Activated T-cell treated with anti-CD3 and anti-CD28 coated beads for 4 hours (primary cell): ENCODE data around the gene GRK3.
"Not testable (repeated sequence)": the region's sequence is repeated elsewhere in the genome, so short reads cannot be mapped to it uniquely, and the experiment has no call there.

ENCODE experiments used
- DNase-seq: peaks from one replicate; pipeline ENCODE4 v3.0.0-alpha.2; 2020

The GRK3 gene

DNA sequence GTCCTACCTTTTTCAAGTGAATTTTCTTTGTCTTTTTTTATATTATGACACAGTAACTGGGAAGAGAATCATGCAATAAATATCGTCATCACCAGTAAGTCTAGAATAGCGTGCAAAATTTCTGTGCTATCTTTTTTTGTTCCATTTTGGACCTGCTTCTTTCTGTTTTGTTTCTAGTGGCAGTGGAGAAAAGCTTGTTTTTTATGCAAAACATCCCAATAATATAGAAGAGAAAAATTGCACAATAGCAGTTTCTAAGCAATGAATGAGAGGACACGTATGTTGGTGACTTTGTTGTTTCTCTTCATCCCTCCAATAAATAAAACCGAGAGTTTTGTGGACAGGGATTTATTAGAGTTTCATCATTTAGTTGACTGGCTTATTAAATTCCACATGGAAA lies 10.3 kb downstream of the GRK3 start:
- no peak for DNase-seq

DNA sequence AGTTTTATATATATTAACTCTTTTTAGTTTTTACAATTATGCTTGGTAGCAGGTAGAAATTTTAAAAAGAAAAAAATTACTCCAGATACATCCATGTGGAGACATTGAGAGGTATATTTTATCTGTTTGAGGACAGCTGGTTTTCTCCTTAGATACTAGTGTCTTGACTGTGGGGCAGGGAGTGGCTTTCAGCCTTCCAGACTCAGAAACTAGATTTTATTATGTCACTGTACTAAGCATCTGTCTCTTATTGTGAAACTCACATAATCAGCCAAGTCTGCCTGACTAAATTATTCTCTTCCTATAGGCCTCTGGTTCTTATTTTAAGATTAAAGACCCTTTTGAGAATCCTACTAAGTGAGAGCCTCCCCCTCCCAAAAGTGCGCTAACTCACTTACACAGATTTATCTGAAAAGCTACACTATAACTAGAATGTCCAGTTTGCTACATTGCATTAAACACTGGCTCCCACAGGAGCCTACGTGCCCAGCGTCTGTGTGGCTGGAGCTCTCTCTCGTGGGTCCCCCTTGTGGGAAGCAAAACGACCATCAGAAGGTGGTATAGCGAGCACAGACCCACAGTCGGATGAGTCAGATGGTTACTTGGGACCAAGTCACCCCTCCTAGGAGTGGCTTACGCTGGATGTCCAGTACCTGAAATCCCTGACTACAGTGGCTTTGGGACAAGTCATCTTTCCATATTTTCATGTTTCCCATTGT lies 11.4 kb downstream of the GRK3 start:
- DNase-seq = not testable (repeated sequence)

DNA sequence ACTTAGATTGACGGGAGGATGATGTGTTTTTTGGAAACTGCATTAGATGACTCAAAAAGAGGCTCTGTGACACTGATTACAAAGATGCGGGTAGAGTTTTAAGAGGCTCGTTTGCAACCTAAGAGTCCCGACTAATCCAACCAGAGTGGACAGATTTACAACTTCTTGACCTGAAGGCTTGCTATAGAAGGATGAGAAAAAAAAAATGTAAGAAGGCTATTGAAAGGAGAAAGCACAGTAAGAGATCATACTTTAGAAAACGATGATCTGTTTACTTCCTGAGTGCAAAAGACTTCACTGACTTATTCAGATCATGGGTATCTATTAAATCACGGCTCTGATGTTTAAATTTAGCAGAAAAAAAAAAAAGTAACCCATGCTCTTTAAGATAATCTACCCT lies 17.0 kb downstream of the GRK3 start:
- DNase-seq = not testable (repeated sequence)

DNA sequence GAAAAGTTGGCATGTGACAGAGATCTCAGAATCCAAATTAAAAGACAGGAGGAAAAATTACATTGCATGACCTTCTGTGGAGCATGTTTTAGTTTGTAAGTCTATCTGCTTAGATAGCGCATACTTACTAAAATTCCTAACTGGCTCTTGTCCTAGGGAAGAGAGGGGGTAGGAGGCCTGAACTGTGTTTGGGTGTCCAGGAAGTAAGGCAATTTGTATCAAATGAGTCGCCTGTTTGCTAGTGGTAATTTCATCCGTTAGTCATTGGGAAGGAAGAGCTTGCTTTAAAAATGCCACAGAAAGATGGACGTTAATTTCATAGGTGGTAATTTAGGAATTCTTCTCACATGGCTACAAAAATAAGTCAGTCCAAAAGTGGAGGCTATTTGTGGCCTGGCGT lies 18.5 kb downstream of the GRK3 start:
- DNase-seq = no peak

DNA sequence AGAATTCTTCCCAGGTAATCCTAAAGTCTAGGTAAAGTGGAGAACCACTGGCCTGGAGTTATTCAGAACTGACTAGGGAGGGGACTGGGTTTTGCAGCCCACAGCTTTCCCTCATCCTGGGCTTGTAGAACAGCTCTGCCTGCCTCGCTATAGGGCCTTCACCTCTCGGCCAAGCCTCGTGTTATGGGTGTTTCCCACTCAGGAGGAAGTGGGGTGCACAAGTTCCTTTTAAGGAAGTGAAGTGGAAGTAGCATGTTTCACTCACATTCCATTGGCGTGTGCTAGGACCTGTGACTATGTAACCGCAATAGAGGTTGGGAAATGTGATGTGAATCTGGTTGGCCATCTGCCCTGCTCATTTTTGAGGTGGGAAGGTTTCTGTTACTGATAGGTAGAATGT lies 20.5 kb downstream of the GRK3 start:
- DNase-seq = not testable (repeated sequence)

DNA sequence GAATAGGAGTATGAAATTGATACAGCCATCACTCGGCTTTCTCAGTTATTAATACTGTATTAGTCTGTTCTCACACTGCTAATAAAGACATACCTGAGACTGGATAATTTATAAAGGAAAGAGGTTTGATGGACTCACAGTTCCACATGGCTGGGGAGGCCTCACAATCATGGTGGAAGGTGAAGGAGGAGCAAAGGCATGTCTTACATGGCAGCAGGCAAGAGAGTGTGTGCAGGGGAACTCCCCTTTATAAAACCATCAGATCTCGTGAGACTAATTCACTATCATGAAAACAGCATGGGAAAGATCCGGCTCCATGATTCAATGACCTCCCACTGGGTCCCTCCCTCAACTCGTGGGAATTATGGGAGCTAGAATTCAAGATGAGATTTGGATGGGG lies 25.2 kb downstream of the GRK3 start:
- DNase-seq = not testable (repeated sequence)

DNA sequence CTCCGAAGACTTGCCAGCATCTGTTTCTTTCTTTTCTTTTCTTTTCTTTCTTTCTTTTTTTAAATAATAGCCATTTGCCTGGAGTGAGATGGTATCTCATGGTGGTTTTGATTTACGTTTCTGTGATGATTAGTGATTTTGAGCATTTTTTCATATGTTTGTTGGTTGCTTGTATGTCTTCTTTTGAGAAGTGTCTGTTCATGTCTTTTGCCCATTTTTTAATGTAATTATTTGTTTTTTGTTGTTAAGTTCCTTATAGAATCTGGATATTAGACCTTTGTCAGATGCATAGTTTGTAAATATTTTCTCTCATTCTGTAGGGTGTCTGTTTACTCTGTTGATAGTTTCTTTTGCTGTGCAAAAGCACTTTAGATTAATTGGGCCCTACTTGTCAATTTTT lies 28.8 kb downstream of the GRK3 start:
- not testable (repeated sequence) for DNase-seq

DNA sequence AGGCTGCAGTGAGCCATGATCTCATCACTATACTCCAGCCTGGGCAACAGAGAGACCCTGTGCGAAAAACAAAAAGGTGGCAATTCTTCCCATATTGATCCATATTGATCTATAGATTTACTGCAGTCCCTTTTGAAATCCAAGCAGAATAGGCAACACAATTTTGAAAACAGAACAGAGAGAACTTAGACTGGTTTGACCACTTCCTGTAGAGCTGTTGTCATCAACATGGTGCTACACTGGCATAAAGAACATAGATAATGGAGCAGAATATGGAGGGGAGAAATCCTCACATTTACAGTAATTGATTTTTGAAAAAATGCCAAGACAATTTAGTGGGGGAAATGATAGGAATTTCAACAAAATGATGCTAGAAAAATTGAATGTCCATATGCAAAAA lies 34.1 kb downstream of the GRK3 start:
- no peak for DNase-seq

DNA sequence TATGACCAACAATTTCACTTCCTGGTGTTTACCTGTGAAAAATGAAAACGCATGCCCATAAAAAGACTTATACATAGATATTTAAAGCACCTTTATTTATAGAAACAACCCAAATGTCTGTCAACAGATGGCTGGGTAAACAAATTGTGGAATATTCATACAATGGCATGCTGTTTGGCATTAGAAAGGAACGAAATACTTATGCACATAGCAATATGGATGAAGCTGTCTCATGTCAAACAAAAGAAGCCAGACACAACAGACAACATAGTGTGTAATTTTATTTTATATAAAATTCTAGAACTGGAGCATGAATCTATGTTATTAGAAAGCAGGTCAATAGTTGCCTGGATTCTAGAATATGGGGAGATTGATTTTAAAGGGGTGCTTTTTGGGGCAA lies 38.0 kb downstream of the GRK3 start:
- no peak for DNase-seq

DNA sequence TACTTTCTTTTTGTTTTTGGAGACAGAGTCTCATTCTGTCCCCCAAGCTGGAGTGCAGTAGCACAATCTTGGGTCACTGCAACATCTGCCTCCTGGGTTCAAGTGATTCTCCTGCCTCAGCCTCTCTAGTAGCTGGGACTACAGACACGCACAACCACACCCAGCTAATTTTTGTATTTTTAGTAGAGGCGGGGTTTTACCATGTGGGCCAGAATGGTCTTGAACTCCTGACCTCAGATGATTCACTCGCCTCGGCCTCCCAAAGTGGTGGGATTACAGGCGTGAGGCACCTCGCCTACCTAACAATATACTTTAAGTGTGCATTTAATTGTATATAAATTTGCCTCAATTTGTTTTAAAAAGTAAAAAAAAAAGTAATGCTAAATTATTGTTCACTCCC lies 38.4 kb downstream of the GRK3 start:
- DNase-seq = no peak

DNA sequence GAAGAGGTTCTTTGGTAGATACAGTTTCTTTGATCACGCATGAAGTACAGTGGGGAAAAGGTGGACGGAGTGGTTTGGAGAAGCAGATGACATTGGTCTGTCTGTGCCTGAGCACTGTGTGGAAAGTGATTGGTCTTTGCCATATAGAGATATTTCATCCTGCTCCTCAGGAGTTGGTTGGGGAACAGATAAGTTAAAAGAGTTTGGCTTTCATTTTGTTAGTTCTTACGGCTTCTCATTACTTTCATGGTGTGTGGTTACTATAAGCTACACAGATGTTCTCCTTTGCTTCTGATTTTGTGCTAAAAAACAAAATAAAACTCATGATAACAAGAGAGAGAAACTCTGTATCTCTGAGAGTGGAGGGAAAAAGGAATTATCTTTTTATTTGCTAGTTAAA lies 40.7 kb downstream of the GRK3 start:
- DNase-seq = not testable (repeated sequence)

DNA sequence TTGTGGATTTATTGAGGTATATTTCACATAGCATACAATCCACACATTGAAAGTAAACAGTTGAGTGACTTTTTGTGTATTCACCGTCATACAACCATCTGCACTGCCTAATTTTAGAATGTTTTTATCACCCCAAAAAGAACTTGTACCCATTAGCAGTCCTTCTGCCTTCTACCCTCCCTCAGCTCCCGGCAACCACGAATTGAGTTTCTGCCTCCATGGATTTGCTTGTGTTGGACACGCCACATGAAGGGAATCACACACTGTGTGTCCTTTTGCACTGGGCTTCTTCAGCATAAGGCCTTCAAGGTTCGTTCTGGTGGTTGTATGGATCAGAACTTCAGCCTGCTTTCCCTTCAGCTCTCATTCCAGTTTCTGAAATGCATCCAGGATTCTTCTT lies 41.1 kb downstream of the GRK3 start:
- not testable (repeated sequence) for DNase-seq

DNA sequence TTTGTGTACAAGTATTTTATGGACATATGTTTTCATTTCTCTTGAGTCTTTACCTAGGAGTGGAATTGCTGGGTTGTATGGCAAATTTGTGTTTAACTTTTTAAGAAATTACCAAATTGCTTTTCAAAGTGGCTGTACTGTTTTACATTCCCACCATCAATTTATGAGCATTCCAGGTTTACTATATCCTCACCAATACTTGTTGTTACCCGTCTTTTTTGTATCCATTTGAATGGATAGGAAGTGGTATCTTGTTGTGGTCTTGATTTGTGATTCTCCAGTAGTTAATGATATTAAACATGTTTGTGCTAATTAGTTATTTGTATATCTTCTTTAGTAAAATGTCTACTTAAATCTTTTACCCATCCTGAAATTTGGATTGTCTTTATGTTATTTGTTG lies 46.8 kb downstream of the GRK3 start:
- DNase-seq = not testable (repeated sequence)

DNA sequence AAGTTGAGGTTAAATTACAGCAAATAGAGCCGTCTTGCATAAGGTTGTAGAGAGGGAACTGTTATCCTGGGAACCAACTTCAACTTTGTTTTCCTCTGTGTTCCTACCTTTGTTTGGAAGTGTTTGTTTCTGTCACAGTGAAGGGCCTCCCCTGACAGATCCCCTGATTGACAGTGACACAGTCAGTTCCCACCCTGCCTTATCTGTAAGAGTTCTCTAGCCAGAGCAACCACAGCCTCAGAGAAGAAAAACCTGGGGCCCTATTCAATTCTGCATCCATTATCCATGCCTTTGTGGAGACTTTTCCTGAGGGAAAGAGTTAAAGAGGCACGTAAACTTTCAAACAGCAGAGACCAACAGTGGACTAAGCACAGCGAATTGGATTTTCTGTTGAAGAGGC lies 48.7 kb downstream of the GRK3 start:
- DNase-seq = not testable (repeated sequence)

DNA sequence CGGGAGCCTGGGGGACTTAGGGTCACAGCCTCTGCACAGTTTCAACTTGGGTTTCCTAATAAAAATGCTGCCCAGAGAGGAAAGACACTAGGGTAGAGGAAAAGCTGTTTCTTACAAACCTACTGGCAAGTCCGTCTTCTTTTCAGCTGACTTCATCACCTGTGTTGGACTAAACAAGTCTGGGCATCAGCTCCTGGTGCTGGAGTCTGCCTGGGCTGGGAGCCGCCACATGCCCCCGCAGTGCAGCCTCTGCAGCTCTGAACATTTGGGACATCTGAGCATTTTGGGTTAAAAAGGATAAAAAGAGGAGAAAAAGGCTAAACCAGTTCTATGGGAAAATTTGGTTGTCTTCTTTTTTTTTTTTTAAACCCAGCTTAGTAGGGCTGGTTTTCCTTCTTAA lies 49.1 kb downstream of the GRK3 start:
- DNase-seq = not testable (repeated sequence)

DNA sequence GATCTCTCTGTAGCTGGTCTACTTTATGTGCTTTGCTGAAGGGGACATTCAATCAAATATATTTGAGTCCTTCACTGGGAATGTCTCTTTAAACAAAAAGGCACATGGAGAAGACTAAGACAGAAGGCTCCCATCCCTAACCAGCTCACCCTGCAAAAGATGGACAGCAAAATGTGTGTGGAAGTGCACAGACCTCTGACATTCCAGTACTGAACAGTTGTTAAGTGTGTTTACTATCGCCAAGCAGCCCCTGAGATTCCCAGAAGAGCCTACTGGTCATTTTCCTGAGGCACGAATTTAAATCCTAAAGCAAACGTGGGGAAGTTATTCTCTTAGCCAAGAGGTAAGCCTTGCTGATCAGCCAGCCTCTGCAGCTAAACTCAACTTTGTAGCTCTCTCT lies 50.3 kb downstream of the GRK3 start:
- DNase-seq = not testable (repeated sequence)

DNA sequence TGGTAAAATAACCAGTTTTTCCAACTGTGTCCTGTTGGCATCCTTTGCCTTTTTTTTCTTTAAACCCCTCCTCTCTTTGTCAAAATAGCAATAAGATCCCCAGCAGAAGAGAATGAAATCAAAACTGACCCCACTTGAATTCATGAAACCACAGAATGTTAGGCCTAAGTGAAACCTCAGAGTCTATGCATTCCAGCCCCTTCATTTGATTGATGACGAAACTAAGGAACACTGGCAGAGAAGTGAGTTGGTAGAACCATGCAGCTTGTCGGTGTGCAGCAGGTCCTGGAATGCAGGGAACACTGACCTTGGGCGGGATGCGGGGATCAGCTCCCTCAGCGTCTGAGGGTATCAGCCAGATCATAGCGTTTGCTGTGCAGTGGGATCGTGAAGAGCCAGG lies 57.5 kb downstream of the GRK3 start:
- no peak for DNase-seq

DNA sequence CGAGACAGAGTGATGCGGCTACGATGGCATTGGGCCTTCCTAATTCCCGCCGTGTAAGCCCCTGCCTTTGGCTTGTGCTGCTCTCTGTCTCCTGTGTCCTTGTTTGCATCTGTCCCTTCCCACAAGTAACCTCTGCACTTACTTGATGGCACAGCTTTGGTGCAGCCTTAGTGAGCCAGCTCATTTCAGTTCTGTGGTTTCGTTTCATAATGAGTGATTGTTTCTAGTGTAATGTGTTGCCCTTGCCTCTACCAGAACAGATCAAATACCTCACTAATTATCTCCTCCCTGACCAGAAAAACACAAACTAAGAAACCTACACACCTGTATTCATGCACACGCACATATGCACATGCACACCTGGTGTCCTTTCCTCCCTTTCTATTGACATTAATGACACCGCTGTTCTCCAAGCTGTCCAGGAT lies 58.8 kb downstream of the GRK3 start:
- no peak for DNase-seq

DNA sequence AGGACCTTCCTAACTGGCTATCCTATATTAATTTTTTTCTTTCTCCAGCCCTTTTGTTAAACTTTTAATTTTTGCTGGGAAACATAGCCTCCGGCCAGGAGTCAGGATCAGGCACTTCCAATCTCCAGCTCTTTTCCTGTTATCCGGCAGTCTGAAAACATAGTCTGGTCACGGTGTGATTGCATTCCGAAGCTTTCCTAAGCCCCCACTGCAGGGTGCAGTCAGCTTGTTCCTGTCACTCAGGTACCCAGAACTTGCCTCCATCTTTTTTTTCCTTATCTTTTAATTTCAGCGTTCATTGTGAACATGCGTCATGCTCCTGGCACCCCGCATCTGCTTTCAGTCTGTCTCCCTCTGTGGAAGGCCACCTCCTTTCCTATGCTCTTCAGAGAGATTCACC lies 59.4 kb downstream of the GRK3 start:
- DNase-seq = no peak

DNA sequence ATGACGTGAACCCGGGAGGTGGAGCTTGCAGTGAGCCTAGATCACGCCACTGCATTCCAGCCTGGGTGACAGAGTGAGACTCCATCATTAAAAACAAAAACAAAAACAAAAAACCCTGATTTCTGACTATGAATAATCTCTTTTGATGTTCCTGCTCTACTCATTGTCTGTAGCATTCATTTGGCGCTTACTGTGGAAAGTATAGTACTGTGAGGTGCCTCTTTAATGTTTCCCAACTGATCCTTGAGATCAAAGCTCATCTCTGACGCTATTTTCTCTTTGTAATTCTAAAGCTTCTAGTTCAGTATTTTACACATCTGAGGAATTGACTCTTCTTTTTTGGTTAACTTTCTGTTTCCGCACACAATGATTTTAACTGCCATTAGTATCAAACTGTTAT lies 60.0 kb downstream of the GRK3 start:
- DNase-seq = no peak

DNA sequence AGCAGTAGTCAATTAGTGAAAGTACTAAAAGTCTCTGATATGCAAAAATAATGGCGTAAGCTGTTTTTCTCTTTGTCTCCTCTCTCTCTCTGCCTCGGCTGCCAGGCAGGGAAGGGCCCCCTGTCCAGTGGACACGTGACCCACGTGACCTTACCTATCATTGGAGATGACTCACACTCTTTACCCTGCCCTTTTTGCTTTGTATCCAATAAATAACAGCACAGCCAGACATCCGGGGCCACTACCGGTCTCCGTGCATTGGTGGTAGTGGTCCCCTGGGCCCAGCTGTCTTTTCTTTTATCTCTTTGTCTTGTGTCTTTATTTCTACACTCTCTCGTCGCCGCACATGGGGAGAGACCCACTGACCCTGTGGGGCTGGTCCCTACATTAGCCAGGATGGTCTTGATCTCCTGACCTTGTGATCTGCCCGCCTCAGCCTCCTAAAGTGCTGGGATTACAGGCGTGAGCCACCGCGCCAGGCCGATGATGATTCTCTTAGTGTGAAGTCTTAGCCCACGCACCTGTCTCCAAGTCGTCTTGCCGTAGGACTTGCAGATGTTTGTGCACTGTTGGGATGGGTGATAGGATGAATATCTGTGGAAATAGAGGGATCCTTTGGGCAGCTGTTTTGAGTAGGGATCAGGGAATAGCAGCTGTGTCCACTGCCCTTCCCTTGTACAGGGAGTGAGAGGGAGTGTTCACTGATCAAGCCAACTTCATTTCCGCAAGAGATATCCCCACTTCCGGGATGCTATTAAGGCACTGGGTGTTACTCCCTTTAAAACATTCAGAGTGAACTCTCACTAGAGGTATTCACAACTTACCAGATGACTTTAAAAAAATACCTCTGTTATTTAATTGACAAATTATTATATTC lies 61.5 kb downstream of the GRK3 start:
- DNase-seq = not testable (repeated sequence)

DNA sequence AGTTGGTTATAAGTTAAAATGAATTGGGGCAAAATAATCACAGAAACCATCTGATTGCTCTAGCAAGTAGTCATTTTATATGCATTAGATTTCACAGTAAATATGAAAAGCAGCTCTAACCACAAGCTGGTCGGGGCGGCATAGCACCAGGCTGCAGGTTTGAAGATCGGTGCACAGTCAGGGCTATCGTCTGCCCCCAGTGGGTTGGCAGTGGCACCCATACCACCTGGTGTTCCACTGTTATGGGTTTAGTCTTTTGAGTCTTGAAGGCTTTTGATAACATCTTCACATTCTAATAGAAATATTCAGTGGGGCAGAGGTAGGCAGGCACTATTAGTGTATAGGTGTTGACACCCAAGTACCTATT lies 62.1 kb downstream of the GRK3 start:
- no peak for DNase-seq

DNA sequence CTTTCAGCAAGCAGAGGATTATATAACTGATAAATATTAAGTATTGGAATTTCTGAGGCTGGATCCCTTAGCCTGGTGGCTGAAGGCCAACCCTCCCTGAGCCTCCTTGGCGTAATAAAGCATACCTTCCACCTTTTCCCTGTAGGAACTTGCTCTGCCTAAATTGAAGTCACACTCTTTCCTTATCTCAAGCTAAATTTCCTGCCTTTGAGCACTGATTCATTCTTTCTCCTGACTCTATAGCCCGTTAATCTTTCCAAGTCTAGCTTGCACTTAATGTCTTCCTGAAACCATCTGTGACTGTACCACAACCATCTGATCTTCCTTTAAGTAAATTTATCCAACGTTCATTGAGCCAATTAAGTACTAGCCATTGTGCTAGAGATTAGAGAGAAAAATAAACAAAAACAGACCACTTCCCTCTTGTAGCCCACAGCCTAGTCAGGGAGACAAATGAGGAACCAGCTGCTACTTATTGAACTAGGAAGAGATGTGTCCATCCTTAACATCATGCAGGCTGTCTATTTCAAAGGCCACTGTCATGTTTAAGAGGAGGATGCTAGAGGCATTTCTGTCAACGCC lies 62.9 kb downstream of the GRK3 start:
- no peak for DNase-seq

DNA sequence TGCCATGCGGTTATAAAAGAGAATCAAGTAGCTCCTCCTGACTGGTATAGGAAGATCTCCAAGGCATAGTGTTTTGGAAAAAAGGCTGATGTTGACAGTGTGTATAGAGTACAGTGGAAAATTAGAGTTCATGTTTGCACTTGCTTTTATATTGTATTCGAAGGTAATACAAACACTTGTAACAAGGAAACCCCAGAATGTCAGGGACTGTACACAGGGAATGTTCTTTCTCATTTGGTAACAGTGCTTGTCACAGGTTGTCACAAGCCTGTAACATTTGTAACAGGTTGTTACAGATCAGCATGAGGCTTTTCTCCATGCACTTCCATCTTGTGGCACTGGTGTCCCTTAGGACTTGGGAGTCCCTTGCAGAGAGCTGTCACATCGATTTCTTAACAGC lies 64.0 kb downstream of the GRK3 start:
- no peak for DNase-seq
